NK-92 treated with Interleukin-12 subunit alpha and Interleukin-12 subunit beta, amount 100 ng/mL, for 24 hours (cell line): ENCODE measurements around the gene RNF19B.
A peak's percentile ranks its signal among the peaks of the same experiment; 100 is the strongest.
"Not testable (repeated sequence)": the region's sequence is repeated elsewhere in the genome, so short reads cannot be mapped to it uniquely, and the experiment has no call there.

Experiments used
- DNase-seq: peaks from one replicate; lab custom pipeline; 2025; lab: John Stamatoyannopoulos, UW

RNF19B gene

GRCh38 chr1:32992489-32993323 lies 28.1 kb upstream of the RNF19B start:
- DNase-seq: peak; percentile 64

DNA sequence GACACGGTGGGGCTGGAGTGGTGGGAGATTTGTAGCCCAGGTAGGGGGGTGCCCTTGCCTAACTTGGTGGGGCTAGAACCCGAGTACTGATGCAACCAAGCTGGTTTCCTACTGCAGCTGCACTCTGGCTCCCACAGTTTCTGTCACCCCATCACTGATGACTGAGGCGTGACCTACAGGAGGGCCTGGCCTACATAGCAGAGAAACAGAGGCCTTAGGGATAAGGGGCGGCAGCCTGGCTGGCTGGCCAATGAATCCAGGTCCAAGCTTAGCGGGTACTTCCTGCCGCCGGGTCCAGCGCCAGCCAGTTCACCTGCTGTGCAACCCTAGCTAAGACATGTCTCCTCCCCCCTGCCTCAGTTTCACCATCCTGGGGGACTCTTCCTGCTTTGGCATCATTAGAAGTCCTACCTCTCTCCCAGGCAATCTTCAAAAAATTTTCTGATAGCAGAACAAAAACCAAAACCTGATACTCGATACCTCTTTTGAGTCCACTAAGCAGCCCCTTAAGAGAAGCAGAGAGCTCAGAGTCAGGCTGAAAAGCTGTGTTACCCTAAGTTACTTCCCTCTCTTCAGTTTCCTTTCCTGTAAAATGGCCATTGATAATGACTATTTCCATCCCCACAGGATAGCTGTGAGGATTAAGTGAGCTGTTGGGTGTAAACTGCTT lies 27.3 kb upstream of the RNF19B start:
- DNase-seq: no peak

- DNase-seq: no peak
Measured at GRCh38 chr1:32991386-32991785, 26.8 kb upstream of the RNF19B start.

GRCh38 chr1:32990887-32991286 lies 26.3 kb upstream of the RNF19B start:
- DNase-seq: no peak

GRCh38 chr1:32989160-32990050 lies 24.8 kb upstream of the RNF19B start:
- DNase-seq: peak; percentile 25

GRCh38 chr1:32988665-32989064 lies 24.1 kb upstream of the RNF19B start:
- no peak for DNase-seq

DNA sequence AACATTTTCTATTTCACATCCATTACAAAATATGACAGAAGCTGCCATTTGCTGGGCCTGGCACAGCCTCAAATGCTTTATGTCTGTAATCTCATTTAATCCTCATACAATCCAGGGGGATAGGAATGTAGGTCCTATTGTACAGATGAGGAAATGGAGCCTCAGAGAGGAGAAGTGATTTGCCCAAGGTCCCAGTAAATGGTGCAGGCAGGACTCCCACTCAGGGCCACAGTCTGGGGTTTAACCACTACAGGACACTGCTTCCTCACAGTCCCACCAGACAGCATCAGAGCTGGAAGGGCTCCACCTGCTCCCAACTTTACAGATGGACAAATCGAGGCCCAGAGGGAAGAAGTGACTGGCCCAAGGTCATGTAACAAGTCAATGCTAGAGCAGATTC lies 20.6 kb upstream of the RNF19B start:
- DNase-seq: no peak

GRCh38 chr1:32984455-32985171 lies 20.0 kb upstream of the RNF19B start:
- no peak for DNase-seq

- no peak for DNase-seq
Measured at GRCh38 chr1:32984090-32984454, 19.5 kb upstream of the RNF19B start.

- DNase-seq: no peak
Measured at GRCh38 chr1:32983020-32983419, 18.4 kb upstream of the RNF19B start.

- peak; percentile 43 for DNase-seq
Measured at GRCh38 chr1:32981003-32981901, 16.6 kb upstream of the RNF19B start.

- DNase-seq: no peak
Measured at GRCh38 chr1:32980080-32980479, 15.5 kb upstream of the RNF19B start.

- no peak for DNase-seq
Measured at GRCh38 chr1:32978854-32979253, 14.2 kb upstream of the RNF19B start.

DNA sequence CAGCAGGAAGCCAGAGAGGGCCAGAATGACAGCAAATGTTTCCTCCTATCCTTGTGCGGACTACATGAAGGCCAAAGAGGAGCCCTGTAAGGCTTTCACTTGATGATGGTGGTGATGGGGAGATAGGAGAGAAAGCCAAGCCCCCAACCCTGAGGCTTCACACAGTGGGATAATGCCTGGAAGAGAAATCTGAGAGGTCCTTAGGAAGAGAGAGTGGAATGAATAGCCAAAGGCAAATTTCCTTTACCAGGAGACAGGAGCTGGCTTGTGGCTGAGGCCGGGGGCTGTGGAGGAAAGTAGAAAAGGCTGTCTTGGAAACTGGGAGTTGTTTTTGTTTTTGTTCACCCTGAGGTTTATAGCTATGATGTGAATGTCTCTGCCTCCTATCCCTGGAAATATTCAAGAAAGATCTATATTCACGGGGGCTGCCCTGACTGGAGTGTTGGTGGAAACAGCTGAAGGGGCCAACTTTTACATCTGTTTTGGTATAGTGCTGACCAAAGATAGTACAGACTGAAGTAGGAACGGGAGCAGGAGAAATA lies 13.0 kb upstream of the RNF19B start:
- no peak for DNase-seq

- DNase-seq: not testable (repeated sequence)
Measured at GRCh38 chr1:32975055-32975454, 10.4 kb upstream of the RNF19B start.

DNA sequence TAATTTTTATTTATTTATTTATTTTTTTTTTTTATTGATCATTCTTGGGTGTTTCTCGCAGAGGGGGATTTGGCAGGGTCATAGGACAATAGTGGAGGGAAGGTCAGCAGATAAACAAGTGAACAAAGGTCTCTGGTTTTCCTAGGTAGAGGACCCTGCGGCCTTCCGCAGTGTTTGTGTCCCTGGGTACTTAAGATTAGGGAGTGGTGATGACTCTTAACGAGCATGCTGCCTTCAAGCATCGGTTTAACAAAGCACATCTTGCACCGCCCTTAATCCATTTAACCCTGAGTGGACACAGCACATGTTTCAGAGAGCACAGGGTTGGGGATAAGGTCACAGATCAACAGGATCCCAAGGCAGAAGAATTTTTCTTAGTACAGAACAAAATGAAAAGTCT lies 8.8 kb upstream of the RNF19B start:
- not testable (repeated sequence) for DNase-seq

DNA sequence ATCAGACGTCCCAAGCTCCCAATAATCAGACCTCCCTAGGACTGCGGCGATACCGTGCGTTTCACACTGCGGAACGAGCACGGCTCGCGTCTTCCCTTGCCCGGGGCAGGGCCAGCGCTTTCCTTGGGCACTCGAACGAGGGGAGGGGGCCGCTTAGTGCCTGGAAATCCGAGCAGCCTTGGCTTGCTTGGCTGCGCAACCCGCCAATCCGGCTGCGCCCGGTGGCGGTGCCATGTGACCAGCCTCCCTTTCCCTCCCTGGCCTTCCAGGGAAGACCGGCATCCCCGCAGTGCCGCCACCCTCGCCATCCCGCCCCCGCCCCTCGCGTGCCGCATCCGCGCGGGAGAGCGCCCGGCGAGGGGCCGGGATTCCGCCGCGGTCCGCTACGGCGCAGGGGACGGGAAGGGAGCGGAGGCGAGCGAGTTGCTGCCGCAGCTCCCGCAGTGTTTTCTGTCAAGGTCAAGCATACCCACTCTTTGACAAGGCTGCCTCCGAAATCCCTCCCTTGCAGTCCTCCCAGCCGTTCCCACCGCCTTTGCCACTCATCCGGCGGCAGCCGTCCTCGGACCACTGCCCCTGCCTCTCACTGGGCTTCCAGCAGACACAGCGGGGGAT lies 8.3 kb upstream of the RNF19B start:
- no peak for DNase-seq

GRCh38 chr1:32971576-32971975 lies 7.0 kb upstream of the RNF19B start:
- DNase-seq: no peak

DNA sequence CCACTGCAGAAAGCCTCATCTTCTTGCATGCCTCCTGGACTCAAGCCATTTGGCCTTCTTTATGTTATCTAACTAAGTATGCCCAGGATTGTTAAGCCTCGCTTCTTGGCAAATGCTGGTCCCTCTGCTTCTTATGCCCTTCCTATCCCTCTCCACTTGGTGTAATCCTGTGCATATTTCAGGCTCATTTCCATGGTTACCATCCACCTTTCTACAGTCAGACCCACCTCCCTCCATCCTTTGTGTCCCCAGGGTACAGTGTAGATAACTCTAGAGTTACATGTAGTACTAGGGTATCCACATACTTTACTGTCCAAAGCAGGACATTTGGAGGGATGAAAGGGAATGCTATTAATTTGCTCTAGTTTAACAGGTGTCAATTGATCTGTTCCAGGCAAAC lies 6.5 kb upstream of the RNF19B start:
- DNase-seq: no peak

DNA sequence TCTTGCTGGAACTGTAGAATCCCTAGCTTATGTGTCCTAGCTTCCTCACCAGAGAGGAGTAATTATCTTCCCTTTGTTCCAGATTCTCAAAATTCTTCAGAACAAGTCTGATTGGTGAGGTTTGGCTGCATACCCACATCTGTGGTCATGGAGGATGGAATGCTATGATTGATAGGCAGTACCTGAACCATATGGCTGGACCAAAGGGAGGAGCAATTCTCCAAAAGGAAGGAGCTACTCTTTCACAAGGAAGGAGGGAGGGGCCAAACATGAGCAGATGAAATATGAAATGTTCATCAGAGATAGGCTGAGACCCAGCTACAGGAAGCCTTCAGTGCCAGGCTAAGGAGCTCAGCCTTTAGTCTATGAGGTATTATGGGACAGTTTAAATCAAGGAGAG lies 5.0 kb upstream of the RNF19B start:
- no peak for DNase-seq
